D721Med (cell line): ENCODE measurements around the gene C6orf52.

ENCODE experiments used
- DNase-seq: peaks from one replicate; pipeline ENCODE4 v3.0.0; 2011; ENCODE audit warnings: low spot score; ENCODE audit not compliant: insufficient read length
- FAIRE-seq: peaks from 2 replicates; lab custom pipeline; 2011; peaks lifted over from hg19 to GRCh38; lab: Jason Lieb, UNC
- CTCF ChIP-seq: IDR thresholded peaks from 2 replicates; pipeline ENCODE4 v1.5.1; 2012; ENCODE audit warnings: mild to moderate bottlenecking, control low read depth; ENCODE audit not compliant: insufficient read depth; ENCODE audit errors: missing control alignments

The C6orf52 gene

GRCh38 chr6:10643201-10643651 is 51.2 kb downstream of the C6orf52 start:
- FAIRE-seq (no peak), DNase-seq (no peak)

GRCh38 chr6:10641528-10641927 is 52.9 kb downstream of the C6orf52 start:
- DNase-seq (no peak), FAIRE-seq (no peak)
- no peak for TF ChIP-seq CTCF

More at GRCh38 chr6:10643201-10643651, 51.2 kb downstream of the C6orf52 start:
- TF ChIP-seq CTCF, result no peak

DNA sequence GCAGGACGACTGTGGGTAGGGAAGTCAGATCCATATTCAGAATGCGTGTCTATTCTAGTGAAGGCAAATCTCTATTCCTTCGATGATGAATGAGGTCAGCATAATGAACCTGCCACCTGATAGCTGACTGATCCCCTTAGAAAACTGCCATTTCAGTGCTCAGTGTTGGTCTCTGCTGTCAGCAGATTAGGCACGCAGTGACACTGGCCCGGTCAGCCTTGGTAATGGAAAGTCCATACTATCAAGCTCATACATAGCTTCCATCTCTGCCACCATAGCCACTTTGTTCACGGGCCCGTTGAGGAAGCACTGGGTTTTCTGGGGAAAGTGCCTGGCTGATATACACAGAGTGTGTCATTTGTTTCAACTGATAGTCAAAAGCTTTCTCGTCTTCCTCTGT is 54.0 kb downstream of the C6orf52 start:
- FAIRE-seq, result no peak
- no peak for TF ChIP-seq CTCF
- DNase-seq, result no peak

DNA sequence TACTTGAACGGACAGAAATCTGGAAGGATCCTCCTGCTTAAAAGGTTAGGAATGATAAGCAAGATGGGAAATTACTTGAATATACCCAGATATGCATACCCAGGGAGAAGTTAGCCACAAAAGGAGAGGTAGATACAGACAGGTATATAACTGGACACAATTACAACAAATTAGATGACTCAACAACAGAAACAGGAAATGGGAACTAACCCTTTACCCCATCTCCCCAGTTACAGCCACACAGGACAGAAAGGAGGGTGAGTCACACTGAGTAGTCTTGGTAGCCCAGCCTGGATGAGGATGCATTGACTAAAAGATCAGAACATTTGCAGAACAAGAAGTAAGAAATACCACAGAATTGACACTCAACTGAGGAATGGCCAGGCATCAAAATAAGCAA is 61.2 kb downstream of the C6orf52 start:
- no peak for TF ChIP-seq CTCF
- DNase-seq (no peak), FAIRE-seq (no peak)

DNA sequence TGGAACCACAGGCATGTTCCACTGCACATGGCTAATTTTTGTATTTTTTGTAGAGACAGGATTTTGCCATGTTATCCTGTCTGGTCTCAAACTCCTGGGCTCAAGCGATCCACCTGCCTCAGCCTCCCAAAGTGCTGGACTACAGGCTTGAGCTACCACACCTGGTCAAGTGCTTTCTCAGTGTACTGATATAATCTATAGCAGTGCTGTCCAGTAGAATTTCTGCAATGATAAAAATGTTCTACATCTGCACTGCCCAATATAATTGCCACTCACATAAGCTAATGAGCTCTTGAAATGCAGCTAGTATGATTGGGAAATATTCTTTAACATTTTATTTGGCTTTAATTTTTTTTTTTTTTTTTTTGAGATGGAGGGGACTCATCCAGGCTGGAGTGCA is 64.2 kb downstream of the C6orf52 start:
- DNase-seq (no peak), FAIRE-seq (no peak)
- no peak for TF ChIP-seq CTCF

GRCh38 chr6:10627800-10628199 is 66.6 kb downstream of the C6orf52 start:
- DNase-seq (no peak), FAIRE-seq (no peak)
- no peak for TF ChIP-seq CTCF

GRCh38 chr6:10626154-10626741 is 68.2 kb downstream of the C6orf52 start:
- DNase-seq (no peak), FAIRE-seq (no peak)
- TF ChIP-seq CTCF, result no peak
